Right atrium auricular region (tissue), 2 donors: ENCODE measurements around the gene CNTNAP2. TPM values are rescaled to one million over a fixed set of nuclear protein-coding genes. Genes with fewer than 3 reads are reported as not detected.
"Not testable (repeated sequence)": the region's sequence is repeated elsewhere in the genome, so short reads cannot be mapped to it uniquely, and the experiment has no call there.

Source experiments
- DNase-seq: peaks from one replicate; pipeline ENCODE4 v3.0.0-alpha.2; 2019; ENCODE audit warnings: low spot score
- H3K27ac ChIP-seq, 2 donors: fragments of 200-600 bp; sonication (generic); 1 replicate in 1 of 2; 2 replicates in 1 of 2; pipeline ENCODE4 v1.5.1; 2016 to 2019
- H3K27me3 ChIP-seq, 2 donors: fragments of 200-600 bp; sonication (generic); one replicate each; pipeline versions ENCODE4 v1.5.1 to v1.6.0; 2017 to 2019
- H3K36me3 ChIP-seq: fragments of 200-600 bp; sonication (generic); one replicate; pipeline ENCODE4 v1.5.1; 2016
- H3K4me1 ChIP-seq, 2 donors: fragments of 200-600 bp; sonication (generic); one replicate each; pipeline versions ENCODE4 v1.5.1 to v1.6.0; 2017 to 2019
- H3K4me3 ChIP-seq, 2 donors: fragments of 200-600 bp; sonication (generic); 1 replicate in 1 of 2; 2 replicates in 1 of 2; pipeline ENCODE4 v1.5.1; 2017 to 2019; ENCODE audit warnings: mild to moderate bottlenecking in 1 of 2, moderate library complexity in 1 of 2
- H3K9me3 ChIP-seq, 2 donors: fragments of 200-600 bp; sonication (generic); one replicate each; pipeline ENCODE4 v1.5.1; 2019
- total RNA-seq, 2 donors: library from RNA; depleted of rRNA; stranded (reverse); fragments of >200 nt; gene quantifications; one replicate each; pipeline ENCODE4 v1.1.0, GENCODE V29; 2016
- TF ChIP-seq, protein P1 (sequence below), 2 donors: fragments of 200-600 bp; sonication (generic); IDR thresholded peaks; one replicate each; pipeline ENCODE4 v1.5.1; 2019; ENCODE audit warnings: antibody characterized with exemption in 2 of 2

Gene CNTNAP2
- total RNA-seq, 2 donors from 2014 or later, result 1.1 to 1.7 TPM

DNA sequence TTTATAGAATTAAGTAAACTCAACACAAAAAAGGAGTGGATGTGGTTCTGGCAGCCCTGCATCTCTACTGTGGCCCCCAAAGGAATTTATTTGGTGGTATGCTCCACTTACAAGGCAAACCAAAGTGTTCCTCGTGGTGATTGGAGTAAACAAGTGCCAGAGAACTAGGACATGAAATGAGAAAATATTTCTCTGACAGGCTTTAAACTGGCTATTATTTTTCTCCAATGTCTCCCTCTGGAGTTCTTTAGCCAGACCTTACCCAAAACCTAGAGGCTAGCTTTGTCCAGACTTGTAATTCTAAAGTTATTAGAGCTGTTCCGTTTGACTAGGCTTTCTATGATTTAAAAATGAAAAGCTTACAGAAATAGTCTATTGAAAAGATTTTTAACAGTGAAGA, 990.1 kb downstream of the CNTNAP2 start:
- Histone ChIP-seq H3K27me3 (no peaks in the 10 kb centered on the region), H3K9me3 (no peaks in the 10 kb centered on the region), H3K27ac (no peak overlapping the region), H3K36me3 (no peaks in the 10 kb centered on the region), H3K4me3 (no peak overlapping the region), H3K4me1 (no peaks in the 10 kb centered on the region)
- TF ChIP-seq, protein P1, sequence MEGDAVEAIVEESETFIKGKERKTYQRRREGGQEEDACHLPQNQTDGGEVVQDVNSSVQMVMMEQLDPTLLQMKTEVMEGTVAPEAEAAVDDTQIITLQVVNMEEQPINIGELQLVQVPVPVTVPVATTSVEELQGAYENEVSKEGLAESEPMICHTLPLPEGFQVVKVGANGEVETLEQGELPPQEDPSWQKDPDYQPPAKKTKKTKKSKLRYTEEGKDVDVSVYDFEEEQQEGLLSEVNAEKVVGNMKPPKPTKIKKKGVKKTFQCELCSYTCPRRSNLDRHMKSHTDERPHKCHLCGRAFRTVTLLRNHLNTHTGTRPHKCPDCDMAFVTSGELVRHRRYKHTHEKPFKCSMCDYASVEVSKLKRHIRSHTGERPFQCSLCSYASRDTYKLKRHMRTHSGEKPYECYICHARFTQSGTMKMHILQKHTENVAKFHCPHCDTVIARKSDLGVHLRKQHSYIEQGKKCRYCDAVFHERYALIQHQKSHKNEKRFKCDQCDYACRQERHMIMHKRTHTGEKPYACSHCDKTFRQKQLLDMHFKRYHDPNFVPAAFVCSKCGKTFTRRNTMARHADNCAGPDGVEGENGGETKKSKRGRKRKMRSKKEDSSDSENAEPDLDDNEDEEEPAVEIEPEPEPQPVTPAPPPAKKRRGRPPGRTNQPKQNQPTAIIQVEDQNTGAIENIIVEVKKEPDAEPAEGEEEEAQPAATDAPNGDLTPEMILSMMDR (IDR thresholded peaks at IDR 0.05), result no peak
- DNase-seq, result no peak

DNA sequence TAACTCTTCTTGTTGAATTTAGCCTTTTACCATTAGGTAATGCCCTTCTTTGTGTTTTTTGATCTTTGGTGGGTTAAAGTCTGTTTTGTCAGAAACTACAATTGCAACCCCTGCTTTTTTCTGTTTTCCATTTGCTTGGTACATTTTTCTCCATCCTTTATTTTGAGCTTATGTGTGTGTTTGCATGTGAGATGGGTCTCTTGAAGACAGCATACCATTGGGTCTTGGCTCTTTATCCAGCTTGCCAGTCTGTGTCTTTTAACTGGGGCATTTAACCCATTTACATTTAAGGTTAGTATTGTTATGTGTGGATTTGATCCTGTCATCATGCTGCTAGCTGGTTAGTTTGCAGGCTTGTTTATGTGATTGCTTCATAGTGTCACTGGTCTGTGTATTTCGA, 997.9 kb downstream of the CNTNAP2 start:
- H3K27ac ChIP-seq, DNase-seq, H3K4me3 ChIP-seq, H3K36me3 ChIP-seq, H3K4me1 ChIP-seq, H3K27me3 ChIP-seq: not testable (repeated sequence)
- H3K9me3 ChIP-seq, result peaks cover 0 to 21% of the 10 kb centered on the region in 2 donors

DNA sequence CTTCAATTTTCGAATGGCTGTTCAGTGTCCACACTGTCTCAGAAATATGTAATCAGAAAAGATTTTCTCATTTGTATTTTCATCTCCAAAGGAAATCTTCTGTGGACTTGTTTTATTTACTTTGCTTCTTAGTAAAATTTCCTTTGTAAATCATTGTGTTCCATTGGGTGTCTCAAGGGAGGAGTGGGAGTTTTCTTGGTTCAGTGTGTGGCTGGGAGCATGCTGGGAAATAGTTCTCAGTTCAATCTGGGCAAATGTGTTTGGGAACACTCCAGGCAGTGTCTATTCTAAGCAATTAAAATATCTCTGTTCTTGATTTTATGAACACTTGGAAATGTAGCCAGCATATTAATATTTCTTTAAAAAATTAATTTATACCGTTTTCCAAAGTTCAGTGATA, 1019.8 kb downstream of the CNTNAP2 start:
- H3K27ac ChIP-seq, result no peak overlapping the region
- H3K9me3 ChIP-seq, result no peaks in the 10 kb centered on the region
- TF ChIP-seq, protein P1 (IDR thresholded peaks at IDR 0.05), result no peak
- no peaks in the 10 kb centered on the region for H3K4me1 ChIP-seq
- H3K4me3 ChIP-seq, result no peak overlapping the region
- H3K27me3 ChIP-seq, result no peaks in the 10 kb centered on the region
- DNase-seq, result no peak
- H3K36me3 ChIP-seq, result no peaks in the 10 kb centered on the region

DNA sequence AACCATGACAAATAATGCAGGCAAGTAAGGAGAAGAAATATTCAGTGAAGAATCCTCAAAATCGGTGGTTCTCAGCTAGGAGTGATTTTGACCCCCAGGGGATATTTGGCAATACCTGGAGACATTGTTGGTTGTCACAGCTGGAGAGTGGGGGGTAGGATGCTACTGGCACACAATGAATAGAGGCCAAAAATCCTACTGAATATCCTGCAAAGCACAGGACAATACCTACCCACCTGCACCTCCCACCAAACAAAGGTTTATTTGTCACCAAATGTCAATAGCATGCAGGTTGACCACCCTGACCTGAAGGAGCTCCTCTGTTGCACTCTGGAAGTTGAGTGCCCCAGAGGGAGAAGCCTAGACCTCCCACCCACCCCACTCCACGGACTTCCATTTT, 1028.6 kb downstream of the CNTNAP2 start:
- no peaks in the 10 kb centered on the region for H3K4me1 ChIP-seq
- no peak overlapping the region for H3K4me3 ChIP-seq
- TF ChIP-seq, protein P1 (IDR thresholded peaks at IDR 0.05), result no peak
- no peaks in the 10 kb centered on the region for H3K36me3 ChIP-seq
- H3K9me3 ChIP-seq, result no peaks in the 10 kb centered on the region
- no peak overlapping the region for H3K27ac ChIP-seq
- H3K27me3 ChIP-seq, result no peaks in the 10 kb centered on the region
- DNase-seq, result no peak

DNA sequence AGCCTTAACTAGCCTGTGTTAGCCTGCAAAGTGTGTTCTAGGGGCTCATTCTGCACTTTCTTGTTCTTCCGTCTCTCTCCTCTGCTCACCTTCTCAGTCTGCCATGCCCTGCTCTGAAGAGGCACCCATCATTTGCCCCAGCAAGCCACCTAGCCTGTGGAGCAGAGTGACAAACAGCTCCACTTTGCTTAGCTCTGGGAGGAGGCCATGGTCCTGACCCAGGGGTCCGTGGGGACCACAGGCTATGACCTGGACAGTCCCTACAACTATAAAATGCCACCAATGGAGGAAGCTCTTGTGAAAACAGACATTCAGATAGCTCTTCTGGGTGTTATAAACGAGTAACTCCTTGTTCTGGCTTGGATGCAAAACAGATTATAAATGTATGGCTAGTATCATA, 1029.6 kb downstream of the CNTNAP2 start:
- no peaks in the 10 kb centered on the region for H3K27me3 ChIP-seq
- no peak overlapping the region for H3K27ac ChIP-seq
- H3K36me3 ChIP-seq, result no peaks in the 10 kb centered on the region
- H3K4me1 ChIP-seq, result no peaks in the 10 kb centered on the region
- DNase-seq, result no peak
- TF ChIP-seq, protein P1 (IDR thresholded peaks at IDR 0.05), result no peak
- no peak overlapping the region for H3K4me3 ChIP-seq
- H3K9me3 ChIP-seq, result no peaks in the 10 kb centered on the region

DNA sequence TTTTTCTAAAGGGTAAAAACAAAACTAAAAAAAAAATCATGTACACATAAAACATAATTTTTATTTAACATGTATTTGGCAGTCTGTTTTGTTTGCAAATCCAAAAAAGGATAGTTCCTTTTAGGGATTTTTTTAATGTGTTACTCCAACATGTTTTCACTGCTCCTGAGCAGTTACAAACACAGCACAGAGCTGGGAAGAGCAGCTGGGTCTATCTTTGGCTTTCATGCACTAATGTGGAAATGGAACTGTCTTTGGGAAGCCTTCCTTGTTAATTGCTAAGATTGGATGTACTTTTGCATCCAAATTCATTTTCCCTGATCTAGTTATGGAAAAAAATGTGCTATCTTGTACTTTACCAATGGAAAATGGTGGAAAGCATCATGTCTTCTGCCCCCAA, 1035.1 kb downstream of the CNTNAP2 start:
- no peaks in the 10 kb centered on the region for H3K9me3 ChIP-seq
- no peaks in the 10 kb centered on the region for H3K27me3 ChIP-seq
- no peak overlapping the region for H3K4me3 ChIP-seq
- no peak overlapping the region for H3K27ac ChIP-seq
- no peaks in the 10 kb centered on the region for H3K36me3 ChIP-seq
- TF ChIP-seq, protein P1 (IDR thresholded peaks at IDR 0.05), result no peak
- no peak for DNase-seq
- no peaks in the 10 kb centered on the region for H3K4me1 ChIP-seq
